Kidney (tissue), 14 donors: Measurements from ENCODE around the gene C3orf70. TPM values are rescaled to one million over a fixed set of nuclear protein-coding genes. Genes with fewer than 3 reads are reported as not detected.
A peak's percentile ranks its signal among the peaks of the same experiment; 100 is the strongest.

Experiments
- DNase-seq, 5 donors: peaks; one replicate each; pipeline ENCODE4 v3.0.0-alpha.2; 2013 to 2020
- FAIRE-seq: peaks from 2 replicates; lab custom pipeline; 2012; peaks lifted over from hg19 to GRCh38; lab: Jason Lieb, UNC
- H3K27ac ChIP-seq, 2 donors: one replicate each; pipeline ENCODE4 v1.7.0; 2013; ENCODE audit warnings: low read depth in 2 of 2, low read length in 2 of 2, inconsistent platforms in 1 of 2
- H3K27me3 ChIP-seq: one replicate; pipeline ENCODE4 v1.7.1; 2013; ENCODE audit warnings: low read length, inconsistent platforms; ENCODE audit not compliant: control insufficient read depth, insufficient read depth
- H3K36me3 ChIP-seq, 3 donors: one replicate each; pipeline versions ENCODE4 v1.7.0 to v1.7.1; 2013; ENCODE audit warnings: low read length in 3 of 3, control low read depth in 1 of 3, inconsistent platforms in 1 of 3; ENCODE audit not compliant: insufficient read depth in 3 of 3, control insufficient read depth in 2 of 3
- H3K4me1 ChIP-seq, 3 donors: one replicate each; pipeline versions ENCODE4 v1.7.0 to v1.7.1; 2013; ENCODE audit warnings: low read length in 3 of 3, inconsistent platforms in 1 of 3, low read depth in 1 of 3; ENCODE audit not compliant: control insufficient read depth in 2 of 3, insufficient read depth in 2 of 3
- H3K4me3 ChIP-seq, 3 donors: one replicate each; pipeline versions ENCODE4 v1.7.0 to v1.8.1; 2013; ENCODE audit warnings: low read length in 3 of 3, control low read depth in 1 of 3, inconsistent platforms in 1 of 3
- H3K9ac ChIP-seq, 3 donors: one replicate each; pipeline versions ENCODE4 v1.7.0 to v1.7.1; 2013; ENCODE audit warnings: low read length in 3 of 3, control low read depth in 1 of 3, inconsistent platforms in 1 of 3
- H3K9me3 ChIP-seq, 3 donors: one replicate each; pipeline versions ENCODE4 v1.7.0 to v1.7.1; 2013; ENCODE audit warnings: low read length in 3 of 3, control low read depth in 1 of 3, inconsistent platforms in 1 of 3; ENCODE audit not compliant: control insufficient read depth in 2 of 3, insufficient read depth in 1 of 3
- CTCF ChIP-seq: IDR thresholded peaks from 3 replicates; pipeline ENCODE4 v1.5.1; 2012; ENCODE audit warnings: mild to moderate bottlenecking, moderate library complexity, borderline replicate concordance; ENCODE audit not compliant: insufficient read depth; ENCODE audit errors: extremely low read depth
- intact Hi-C: fragments of 100-400 bp; cut with DNase I; formaldehyde crosslinking; loops from one replicate; pipeline ENCODE4 v1.11.1; 2022
- polyA plus RNA-seq: library from polyadenylated mRNA; stranded (reverse); fragments of 350-450 nt; fragmentation: Illumina TruSeq; extraction: RNeasy Lipid Tissue Mini Kit (QIAGEN cat#74804); gene quantifications from one replicate; pipeline ENCODE4 v1.2.3, GENCODE V29; 2014; ENCODE audit warnings: low read depth, low replicate concordance; ENCODE audit not compliant: insufficient read depth
- total RNA-seq: library from RNA; stranded (reverse); fragmentation: NEBNext Ultra II Directional; extraction: Animal tissue kit (Norgen Biotek cat#: 25700); gene quantifications from one replicate; pipeline ENCODE4 v1.2.1, GENCODE V29; 2021
- donor health status: control.
- donor health status: control.
- donor health status: control.
- donor health status: control.
- donor health status: control.
- donor health status: DM: yes; HTN: yes; CAD: no.
- donor health status: Normal renal cell carcinoma (clear cell type).

The C3orf70 gene
- total and polyA plus RNA-seq, 2 donors from 2014 or later = 0.69 to 2.8 TPM

- H3K9ac ChIP-seq = no peak overlapping the region
- TF ChIP-seq CTCF = no peak
- peaks cover 0 to 4% (median 0%) of the 10 kb centered on the region in 3 donors for H3K4me1 ChIP-seq
- intact Hi-C loops = no loop called here
- H3K4me3 ChIP-seq = peak overlapping the region in 1 of 3 donors; percentile 52
- no peaks in the 10 kb centered on the region for H3K27me3 ChIP-seq
- FAIRE-seq (no peak), DNase-seq (peak in 3 of 5 donors; percentile 17 to 53 (median 26))
- H3K36me3 ChIP-seq = no peaks in the 10 kb centered on the region
- H3K9me3 ChIP-seq = no peaks in the 10 kb centered on the region
- H3K27ac ChIP-seq = no peak overlapping the region
Measured at GRCh38 chr3:185153861-185154629, 1.2 kb upstream of the C3orf70 start.

DNA sequence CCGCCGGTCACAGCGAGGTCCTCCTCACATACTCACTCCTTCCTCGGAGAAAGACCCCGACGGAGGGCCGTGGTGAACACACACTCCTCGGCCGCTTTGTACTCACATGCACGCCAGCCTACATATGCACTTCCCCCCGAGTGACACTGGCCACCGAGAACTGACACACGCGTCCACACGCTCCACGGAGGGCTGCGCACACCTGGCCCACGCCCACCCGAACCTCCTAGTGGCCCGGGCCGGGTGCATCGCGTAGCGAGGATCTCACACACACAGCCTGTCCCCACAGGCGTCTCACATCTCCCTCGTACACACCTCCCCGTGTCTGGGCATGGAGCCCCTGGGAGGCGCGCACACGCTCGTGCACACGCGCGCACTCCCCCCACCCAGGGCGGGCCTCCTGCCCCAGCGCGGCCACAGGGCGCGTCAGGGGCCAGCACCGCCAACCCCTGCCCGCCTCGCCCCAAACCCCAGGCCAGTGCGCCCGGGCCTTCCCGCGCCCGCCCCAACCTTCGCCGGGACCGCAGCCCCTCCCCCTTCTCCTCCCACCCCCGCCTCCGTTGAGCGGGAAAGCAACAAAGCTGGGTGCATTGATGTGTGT lies 411 bp upstream of the C3orf70 start:
- no peaks in the 10 kb centered on the region for H3K36me3 ChIP-seq
- H3K9me3 ChIP-seq = no peaks in the 10 kb centered on the region
- intact Hi-C loops = no loop called here
- TF ChIP-seq CTCF = no peak
- peak overlapping the region in 1 of 3 donors; percentile 30 for H3K9ac ChIP-seq
- H3K27me3 ChIP-seq = no peaks in the 10 kb centered on the region
- FAIRE-seq (no peak), DNase-seq (peak; percentile 54 to 80 (median 66))
- no peak overlapping the region for H3K27ac ChIP-seq
- H3K4me1 ChIP-seq = peaks cover 0 to 4% (median 0%) of the 10 kb centered on the region in 3 donors
- H3K4me3 ChIP-seq = peak overlapping the region; percentile 59 to 71 (median 70)

DNA sequence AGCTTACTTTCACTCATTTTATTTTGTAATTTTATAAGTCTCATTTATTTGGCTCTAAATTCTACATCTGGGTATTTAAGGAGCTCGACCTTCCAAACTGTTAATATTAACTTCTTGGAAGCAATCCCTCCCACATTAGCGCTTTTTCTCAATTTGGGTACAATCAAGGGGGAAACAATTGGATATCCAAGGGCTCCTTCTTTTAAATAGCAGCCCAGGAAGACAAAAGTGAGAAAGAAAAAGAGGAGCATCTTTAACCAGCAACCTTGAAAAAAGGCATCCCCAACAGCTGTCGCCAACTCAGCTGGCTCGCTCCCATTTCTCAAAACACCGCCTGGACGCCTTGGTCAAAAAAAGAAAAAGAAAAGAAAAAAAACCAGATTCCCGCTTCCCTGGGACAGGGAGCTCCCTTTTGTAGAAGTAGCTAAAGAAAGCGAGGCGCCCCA lies 873 bp downstream of the C3orf70 start:
- Histone ChIP-seq H3K36me3 (no peaks in the 10 kb centered on the region), H3K9me3 (no peaks in the 10 kb centered on the region), H3K4me1 (peaks cover 0 to 4% (median 0%) of the 10 kb centered on the region in 3 donors), H3K27me3 (no peaks in the 10 kb centered on the region), H3K27ac (no peak overlapping the region), H3K9ac (peak overlapping the region in 2 of 3 donors; percentile 24 to 28), H3K4me3 (peak overlapping the region in 2 of 3 donors; percentile 65 to 71)
- DNase-seq (no peak), FAIRE-seq (no peak)
- intact Hi-C loops = no loop called here
- no peak for TF ChIP-seq CTCF
